MM.1S (cell line): ENCODE data around the gene SHCBP1.

ENCODE experiments used
- CTCF ChIP-seq: fragments of 300-600 bp; sonication (generic); IDR thresholded peaks from 2 replicates; pipeline ENCODE4 v1.5.1; 2016; ENCODE audit warnings: antibody characterized with exemption, low read length, mixed read lengths
- EZH2phosphoT487 ChIP-seq: fragments of 300-600 bp; sonication (generic); IDR thresholded peaks from 2 replicates; pipeline ENCODE4 v1.6.1; 2018; ENCODE audit warnings: antibody characterized with exemption, low read length

- TF ChIP-seq CTCF (no peak), EZH2phosphoT487 (no peak)
Observed at GRCh38 chr16:46577988-46578579, 43.1 kb downstream of the SHCBP1 start.
